HG03095 (cell line): ENCODE measurements around the gene MOSMO.
"Not testable (repeated sequence)": the region's sequence is repeated elsewhere in the genome, so short reads cannot be mapped to it uniquely, and the experiment has no call there.

Experiments
- ATAC-seq: cut with Tn5 transposase; IDR thresholded peaks from one replicate; pipeline ENCODE4 v1.9.1; 2021; ENCODE audit warnings: moderate library complexity; ENCODE audit not compliant: unreplicated experiment

Gene MOSMO

DNA sequence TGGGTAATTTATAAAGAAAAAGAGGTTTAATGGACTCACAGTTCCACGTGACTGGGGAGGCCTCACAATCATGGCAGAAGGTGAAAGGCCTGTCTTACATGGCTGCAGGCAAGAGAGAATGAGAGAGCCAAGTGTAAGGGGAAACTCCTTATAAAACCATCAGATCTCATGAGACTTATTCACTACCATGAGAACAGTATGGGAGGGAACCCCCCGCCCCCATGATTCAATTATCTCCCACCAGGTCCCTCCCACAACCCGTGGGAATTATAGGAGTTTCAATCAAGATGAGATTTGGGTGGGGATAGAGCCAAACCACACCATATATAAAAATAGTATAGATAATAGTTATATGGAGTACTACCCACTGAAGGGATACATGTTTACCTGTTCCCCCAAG lies 36.0 kb downstream of the MOSMO start:
- not testable (repeated sequence) for ATAC-seq

DNA sequence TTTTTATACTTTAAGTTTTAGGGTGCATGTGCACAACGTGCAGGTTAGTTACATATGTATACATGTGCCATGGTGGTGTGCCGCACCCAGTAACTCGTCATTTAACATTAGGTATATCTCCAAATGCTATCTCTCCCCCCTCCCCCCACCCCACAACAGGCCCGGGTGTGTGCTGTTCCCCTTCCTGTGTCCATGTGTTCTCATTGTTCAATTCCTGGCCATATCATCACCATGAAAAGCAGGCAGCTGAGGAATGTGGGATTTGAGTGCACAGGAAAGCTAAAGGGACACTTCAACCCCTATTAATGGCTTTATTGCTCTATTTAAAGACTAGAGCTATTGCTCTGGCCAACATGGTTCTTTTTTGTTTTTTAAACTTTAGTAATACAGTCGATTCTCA lies 38.0 kb downstream of the MOSMO start:
- not testable (repeated sequence) for ATAC-seq

DNA sequence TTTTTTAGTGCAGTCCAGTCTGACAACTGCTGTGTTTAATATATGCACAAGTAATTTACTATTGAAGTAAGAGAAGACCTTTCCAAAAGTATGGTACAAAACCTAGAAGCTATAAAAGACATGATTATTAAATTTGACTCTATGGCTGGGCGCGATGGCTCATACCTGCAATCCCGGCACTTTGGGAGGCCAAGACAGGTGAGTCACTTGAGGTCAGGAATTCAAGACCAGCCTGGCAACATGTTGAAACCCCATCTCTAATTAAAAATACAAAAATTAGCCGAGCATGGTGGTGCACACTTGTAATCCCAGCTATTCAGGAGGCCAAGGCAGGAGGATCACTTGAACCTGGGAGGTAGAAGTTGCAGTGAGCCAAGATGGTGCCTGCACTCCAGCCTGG lies 43.1 kb downstream of the MOSMO start:
- ATAC-seq: no peak

DNA sequence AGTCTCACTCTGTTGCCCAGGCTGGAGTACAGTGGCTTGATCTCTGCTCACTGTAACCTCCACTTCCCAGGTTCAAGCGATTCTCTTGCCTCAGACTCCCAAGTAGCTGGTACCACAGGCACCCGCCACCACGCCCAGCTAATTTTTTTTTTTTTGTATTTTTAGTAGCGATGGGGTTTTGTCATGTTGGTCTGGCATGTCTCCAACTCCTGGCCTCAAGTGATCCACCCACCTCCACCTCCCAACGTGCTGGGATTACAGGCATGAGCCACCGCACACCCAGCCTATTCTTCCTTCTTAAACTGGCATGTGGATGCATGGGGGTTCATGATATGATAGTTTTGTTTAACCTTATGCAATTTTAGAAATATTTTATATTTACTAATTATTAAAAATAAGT lies 45.1 kb downstream of the MOSMO start:
- ATAC-seq: no peak

DNA sequence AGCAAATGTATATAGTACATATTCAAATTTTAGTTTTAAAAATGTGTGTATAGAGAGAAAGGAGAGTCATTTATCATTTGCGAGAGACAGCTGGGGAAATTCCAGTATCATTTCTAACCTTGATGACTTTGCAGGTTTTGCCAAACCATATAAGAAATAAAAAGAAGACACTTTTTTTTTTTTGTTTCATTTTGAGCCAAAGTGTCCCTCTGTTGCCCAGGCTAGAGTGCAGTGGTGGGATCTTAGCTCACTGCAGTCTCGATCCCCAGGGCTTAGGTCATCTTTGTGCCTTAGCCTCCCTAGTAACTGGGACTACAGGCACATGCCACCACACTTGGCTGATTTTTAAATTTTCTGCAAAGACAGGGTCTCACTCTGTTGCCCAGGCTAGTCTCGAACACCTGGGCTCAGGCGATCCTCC lies 46.0 kb downstream of the MOSMO start:
- no peak for ATAC-seq

DNA sequence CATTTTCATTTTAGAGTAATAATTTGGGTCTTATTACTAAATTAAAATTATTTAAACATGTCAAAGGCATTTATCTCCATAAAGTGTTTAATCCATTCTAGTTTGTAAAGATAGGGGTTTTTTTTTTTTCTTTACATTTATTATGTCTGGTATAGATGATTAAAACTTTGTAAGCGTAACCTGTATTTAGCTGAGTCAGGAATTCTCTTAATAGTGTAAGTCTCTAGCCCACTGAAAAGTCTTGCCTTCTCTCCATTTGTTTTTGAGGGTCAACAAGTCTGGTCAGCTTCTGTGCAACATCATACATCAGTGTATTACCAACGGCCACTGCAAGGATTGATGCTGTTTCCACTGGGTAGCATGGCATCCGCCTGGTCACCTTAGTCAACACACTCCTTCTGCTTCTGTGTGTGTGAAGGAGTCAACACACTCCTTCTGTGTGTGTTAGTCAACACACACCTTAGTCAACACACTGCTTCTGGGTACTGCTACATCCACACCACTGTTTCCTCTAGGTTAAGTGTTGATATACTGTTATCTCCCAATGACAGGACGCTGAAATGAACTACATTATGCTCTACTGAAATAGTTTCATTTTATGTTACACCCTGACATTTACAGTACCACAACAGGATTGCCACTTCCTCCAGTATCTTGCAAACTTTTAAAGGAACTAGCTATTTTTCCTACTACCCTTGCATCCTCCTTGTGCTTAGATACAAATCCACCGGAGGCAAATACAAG lies 47.1 kb downstream of the MOSMO start:
- no peak for ATAC-seq

DNA sequence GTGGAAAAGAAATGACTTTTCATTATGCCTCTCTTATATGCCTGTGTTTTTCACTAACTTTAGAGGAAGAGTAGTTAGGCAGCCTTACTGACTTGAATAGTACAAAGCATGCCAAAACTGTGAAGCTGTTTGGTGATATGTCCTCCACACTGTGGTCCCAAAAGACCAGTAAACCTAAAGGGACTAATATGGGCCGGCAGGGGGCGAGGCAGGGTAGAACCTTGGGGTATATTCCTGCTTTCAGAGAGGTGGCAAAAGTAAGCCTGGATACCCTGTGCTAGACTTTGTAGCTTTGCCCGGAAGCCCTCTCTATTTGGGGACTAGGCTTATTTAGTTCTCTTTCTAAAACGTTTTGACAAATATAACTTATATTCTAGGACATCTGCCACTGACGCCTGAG lies 48.0 kb downstream of the MOSMO start:
- no peak for ATAC-seq

DNA sequence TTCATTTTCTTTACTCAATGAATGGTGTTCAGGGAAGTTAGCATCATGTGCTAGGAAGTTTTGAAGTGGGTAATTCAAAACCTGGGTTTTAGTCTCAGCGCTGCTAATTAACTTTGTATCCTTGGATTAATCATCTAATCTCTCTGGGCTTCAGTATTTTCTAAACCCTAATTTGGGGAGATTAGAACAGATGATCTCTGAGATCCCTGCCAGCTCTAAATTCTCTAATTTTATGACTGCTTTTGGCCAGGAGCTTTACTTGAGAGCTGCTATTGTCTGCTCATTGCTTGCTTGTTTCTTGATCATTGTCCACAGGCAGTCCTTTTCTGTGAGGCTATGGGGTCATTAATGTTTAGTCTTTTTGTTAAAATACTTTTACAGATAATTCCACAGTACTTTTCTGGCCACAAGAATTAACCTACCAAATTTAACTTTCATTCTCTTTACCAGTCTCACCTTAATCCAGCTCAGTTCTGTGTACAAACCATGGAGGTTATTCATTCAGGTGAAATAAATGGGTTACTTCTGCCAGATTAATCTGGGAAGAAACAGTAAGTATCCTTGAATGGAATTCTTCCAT lies 56.1 kb downstream of the MOSMO start:
- no peak for ATAC-seq

DNA sequence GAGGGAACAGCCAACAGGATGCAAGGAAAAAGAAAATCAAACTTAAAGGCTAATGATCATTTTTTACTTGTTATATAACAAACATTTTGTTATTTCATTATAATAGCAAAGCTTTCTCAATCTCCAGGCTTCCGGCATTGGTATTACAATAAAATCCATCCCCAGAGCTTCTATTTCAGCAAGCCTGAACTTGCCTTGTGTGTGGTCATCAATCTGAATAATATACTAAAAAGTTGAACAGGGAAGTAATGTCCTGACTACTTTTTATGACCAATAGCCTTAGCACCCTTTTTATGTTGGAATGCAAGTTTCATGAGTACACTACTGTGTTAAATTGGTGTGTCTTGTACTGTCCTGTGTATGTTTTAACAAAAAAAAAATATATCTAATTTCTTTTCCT lies 57.3 kb downstream of the MOSMO start:
- ATAC-seq: no peak

DNA sequence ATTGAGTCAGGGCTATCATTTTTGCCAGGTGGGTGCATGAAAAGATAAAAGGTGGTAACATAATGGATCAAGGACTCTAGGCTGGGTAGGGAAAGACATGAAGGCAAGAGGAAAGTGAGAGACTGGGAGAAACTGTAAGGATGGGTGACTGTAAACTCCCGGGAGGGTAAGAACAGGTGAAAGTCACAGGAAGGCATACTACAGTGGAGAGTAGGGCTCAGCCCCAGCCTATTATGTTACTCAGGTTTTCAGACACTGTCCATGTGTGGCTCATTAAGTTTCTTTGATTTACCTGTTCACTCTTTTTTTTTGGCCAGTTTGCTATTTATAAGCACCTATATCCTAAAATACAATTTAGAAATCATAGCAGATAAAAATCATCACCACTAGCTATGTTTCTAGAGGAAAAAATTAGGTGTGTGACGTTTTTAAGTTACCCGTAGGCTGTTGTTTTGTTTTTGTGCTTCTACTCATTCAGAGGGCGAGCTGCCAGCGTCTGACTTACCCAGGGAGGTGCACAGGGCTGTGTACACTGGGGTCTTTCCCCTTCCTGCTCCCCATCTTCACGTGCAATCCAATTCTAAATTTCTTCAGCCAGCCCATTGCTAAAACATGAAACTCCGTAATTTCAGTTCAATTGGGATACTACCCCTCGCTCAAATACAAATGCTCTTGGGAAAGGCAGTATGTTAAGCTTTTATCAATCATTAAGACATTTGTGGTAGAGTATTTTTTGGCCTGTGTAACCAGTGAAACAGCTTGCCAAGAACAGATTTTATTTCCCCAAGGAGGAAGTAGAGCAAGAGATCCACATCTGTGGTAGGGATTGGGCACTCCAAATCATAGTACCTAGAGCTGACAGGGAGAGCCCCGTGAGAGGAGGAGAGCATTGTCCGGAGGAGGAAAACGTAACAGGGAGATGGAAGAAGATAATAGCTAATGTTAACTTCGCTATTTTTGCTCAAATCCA lies 62.7 kb downstream of the MOSMO start:
- ATAC-seq: no peak

DNA sequence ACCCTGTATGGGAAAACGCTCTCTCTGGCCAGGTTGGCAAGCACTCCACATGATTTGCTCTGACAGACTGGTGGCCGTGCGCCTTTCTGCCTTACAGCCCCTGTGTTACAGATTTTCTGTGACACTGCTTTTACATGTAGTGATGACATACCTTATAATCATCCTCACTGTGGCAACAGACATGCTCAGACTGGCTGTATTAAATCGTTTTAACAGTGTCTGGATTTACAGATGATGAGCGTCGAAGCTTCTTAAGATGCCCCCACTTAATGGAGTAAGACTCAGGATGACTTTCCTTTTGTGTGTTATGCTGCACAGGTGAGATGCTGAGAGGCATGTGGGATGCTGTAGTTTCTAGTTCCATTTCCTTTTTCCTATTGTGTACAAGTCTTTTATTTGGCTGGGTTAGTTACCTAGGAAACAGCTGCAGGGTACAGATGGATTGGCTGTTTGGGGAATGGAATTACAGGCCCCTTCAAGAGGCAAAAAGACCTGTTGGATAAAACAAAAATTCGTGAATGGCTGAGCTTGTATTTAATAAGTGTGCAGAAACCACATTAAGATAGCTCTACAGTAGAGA lies 63.5 kb downstream of the MOSMO start:
- ATAC-seq: no peak

DNA sequence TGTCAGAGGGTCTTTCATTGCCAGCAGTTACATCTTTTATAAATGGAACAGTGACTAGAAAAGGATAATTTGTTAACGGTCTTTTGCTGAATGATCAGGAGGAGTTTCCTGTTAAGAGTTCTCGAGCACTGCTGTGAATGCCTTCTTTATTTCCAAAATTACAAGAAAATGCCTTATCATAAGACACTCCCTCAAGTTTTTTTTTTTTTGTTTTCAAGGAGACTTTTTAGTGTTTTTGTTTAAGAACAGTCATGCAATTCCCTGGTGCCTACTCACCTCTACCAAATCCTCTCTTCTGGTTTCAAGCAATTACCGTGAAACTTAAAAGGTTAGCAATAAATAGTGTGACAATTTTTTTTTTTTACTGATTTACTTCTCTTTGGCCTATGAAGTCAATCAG lies 65.4 kb downstream of the MOSMO start:
- ATAC-seq: no peak

DNA sequence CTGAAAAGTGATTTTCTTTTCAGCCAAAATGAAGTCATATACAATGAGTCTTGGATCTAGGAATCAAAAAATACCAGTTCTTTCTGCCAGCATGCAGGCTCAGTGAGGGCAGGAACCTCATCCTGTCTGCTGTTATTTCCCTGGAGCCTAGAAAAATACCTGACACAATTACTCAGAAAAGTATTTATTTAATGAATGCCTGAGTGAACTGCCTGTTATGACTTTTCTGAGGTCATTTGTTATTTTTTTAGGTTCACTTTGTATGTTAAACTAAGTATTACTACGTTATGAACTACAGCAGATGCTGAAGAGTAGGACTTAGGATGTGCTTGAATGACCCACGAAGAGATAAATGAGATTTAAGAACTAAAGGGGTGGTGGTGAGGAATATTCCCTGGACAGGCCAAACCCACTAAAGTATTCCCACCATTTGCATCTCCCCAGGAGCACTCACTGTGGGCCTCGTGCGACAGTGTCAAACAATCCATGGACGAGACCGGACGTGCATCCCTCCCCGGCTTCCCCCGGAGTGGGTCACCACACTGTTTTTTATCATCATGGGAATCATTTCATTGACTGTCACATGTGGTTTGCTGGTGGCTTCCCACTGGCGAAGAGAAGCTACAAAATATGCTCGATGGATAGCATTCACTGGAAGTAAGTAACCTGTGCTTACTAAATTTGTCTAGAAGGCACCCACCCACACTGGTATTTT lies 67.3 kb downstream of the MOSMO start:
- ATAC-seq: no peak

DNA sequence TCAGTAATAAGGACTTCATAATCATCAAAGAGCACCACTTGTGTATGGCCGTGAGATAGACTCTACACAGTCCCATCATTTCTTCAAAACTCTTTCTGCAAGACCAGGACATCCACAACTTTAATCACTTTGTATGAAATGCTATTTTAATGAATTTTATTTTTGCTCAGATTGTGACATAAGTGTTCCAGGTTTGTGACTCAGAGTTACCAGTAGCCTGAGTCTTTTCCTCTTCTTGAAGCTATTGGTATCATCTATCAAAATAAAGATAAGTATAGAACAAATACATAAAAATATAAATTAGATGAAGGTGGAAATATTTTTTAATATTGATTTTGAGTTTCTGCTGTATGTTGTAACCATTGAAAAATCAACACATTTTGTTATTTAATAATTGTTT lies 67.9 kb downstream of the MOSMO start:
- no peak for ATAC-seq

DNA sequence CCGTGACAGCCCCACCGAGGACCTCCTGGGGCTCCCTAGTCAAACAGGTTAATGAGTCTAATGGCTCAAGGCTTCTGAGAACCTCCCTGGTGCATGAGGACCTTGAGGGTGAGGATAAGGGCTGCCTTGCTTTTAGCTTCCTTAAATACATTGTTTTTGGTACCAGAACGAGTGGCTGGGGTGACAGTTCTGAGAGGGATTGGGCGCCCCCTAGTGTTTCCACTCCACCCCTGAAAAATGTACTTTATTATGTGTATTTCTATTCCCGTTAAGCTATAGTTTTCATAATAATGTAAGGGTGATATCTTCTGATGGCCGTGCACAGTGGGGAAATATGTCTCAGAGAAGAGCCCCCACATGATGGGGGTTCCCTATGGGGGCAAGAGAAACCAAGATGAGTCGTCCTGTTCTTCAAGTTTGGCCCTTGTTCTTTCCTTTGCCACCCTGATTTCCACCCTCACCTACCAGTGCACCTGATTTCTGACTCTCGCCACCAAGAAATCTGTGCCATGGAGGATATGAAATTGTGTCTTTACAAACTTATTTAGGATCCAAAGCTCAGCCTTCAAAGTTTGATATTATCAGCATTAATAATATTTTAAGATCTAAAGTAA lies 69.9 kb downstream of the MOSMO start:
- no peak for ATAC-seq

DNA sequence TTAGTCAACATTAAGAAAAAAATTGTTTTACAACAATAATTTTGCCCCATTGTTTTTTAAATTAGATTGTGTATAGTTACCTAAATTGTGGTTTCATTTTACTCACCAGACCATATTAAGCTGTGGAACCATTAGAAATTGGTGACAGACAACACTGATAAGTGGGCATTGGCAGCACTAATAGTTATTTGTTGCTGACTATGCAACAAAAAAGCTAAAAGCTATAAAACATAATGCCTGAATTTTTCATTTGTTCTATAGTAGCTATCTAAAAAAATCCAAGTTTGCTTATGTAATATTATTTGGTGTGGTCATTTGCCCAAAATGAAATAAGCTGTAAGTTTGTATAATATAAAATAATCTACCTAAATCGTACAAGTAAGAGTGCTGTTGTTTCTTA lies 70.7 kb downstream of the MOSMO start:
- ATAC-seq: no peak

DNA sequence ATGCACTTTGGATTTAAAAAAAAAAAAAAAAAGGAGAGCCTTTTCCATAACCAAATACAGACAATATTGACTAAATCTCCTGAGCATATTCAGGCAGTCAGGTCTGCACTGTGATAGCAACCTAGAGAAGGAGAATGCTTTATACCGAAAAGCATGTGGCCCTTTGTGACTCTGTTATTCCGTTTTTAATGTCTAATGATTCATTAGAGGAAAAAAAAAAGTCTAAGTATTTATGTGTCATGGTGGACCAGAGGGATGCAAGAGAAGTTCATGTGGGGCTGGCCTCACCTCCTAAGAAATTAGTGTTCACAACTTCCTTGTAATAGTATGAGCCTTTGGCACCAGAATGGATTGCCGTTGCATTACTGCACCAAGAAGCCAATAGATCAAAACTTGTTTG lies 73.1 kb downstream of the MOSMO start:
- no peak for ATAC-seq

DNA sequence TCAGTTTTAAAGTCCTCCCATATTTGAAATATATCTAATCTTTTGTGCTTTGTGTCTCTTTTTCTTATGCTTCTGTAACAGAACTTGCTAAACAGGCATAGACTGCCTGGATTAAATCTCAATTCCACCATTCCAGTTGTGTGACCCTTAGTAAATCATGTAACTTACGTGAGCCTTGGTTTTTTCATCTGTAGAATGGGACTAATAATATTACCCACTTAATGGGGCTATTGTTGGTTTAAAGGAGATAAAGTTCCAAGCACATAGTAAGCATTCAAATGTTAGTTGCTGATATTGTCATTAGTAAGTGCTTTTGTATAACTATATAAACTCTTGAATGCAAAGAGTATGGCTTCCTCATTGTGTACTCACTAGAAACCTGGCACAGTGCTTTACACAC lies 78.5 kb downstream of the MOSMO start:
- no peak for ATAC-seq

DNA sequence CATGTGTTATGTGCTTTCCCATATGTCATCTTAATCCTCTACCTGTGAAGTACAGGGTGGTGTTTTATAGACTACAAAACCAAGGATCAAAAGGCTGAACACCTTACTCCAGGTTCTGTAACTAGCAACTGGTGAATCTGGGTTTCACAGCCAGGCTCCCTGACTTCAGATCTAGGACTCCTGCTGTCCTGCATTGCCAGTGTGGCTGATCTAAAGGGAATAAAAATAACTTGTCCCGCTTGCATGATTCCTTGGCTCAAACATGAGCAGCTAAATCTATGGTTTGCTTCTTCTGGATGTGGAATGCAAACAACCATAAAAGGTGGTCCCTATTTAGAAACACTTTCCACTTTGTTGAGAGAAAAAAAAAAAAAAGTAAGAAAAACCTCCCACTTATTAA lies 80.7 kb downstream of the MOSMO start:
- ATAC-seq: no peak

DNA sequence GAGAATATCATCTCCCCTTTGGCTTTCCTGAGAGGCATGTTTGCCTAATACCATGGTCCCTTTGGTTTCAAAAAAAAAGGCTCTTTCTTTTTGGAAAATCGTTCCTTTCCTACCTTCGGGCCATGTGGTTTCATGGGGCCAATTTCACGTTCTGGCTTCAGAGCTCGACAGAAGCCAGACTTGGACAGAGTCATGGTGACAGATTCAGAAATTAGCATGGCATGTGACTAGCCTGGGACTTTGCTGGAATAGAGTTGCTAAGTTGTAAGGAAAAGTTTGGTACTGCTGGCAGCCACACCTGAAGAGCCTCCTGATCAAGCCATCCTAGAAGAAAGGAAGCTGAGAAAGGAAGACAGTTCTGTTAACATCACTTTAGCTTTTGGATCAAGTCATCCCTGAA lies 82.0 kb downstream of the MOSMO start:
- ATAC-seq: no peak
